Measurements from ENCODE around the gene COL5A1. TPM values are rescaled to one million over a fixed set of nuclear protein-coding genes. Genes with fewer than 3 reads are reported as not detected.

The COL5A1 gene
- total RNA-seq, 1 donor from 2014 or later = 19.8 TPM

DNA sequence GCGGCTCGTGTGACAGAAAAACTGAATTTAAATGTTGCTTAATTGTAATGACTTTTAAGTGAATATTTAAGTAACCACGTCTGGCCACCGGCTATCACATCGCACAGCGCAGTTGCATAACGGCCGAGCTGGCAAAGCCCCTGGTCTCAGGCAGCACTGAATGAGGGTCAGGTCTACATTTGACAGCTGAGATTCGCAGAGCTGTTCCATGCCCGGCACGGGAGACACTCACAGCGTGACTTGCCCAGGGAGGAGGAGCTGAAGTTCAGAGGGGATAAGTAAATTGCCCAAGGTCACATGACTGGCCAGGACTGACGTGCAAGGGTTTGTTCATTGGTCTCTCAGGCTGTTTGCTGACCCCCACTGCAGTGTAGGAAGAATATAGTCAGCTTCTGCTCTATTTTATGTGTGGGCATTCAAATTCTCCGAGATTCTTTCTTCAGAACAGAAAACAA, 17.4 kb upstream of the COL5A1 start:
- H3K9me3 Mint-ChIP-seq (ENCODE audit: low read depth) = no peaks in the 10 kb centered on the region
- no peak overlapping the region for H3K4me3 Mint-ChIP-seq (ENCODE audit: low read depth)
- TF ChIP-seq, protein P1, sequence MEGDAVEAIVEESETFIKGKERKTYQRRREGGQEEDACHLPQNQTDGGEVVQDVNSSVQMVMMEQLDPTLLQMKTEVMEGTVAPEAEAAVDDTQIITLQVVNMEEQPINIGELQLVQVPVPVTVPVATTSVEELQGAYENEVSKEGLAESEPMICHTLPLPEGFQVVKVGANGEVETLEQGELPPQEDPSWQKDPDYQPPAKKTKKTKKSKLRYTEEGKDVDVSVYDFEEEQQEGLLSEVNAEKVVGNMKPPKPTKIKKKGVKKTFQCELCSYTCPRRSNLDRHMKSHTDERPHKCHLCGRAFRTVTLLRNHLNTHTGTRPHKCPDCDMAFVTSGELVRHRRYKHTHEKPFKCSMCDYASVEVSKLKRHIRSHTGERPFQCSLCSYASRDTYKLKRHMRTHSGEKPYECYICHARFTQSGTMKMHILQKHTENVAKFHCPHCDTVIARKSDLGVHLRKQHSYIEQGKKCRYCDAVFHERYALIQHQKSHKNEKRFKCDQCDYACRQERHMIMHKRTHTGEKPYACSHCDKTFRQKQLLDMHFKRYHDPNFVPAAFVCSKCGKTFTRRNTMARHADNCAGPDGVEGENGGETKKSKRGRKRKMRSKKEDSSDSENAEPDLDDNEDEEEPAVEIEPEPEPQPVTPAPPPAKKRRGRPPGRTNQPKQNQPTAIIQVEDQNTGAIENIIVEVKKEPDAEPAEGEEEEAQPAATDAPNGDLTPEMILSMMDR (IDR thresholded peaks at IDR 0.05; ENCODE audit: unreplicated experiment) = no peak
- H3K27me3 Mint-ChIP-seq = peaks cover 34% of the 10 kb centered on the region
- DNase-seq (ENCODE audit: low spot score, unreplicated experiment) = no peak
- H3K36me3 Mint-ChIP-seq (ENCODE audit: insufficient read depth) = no peaks in the 10 kb centered on the region
- H3K27ac Mint-ChIP-seq = no peak overlapping the region
- H3K4me1 Mint-ChIP-seq (ENCODE audit: low read depth) = peaks cover 4% of the 10 kb centered on the region

DNA sequence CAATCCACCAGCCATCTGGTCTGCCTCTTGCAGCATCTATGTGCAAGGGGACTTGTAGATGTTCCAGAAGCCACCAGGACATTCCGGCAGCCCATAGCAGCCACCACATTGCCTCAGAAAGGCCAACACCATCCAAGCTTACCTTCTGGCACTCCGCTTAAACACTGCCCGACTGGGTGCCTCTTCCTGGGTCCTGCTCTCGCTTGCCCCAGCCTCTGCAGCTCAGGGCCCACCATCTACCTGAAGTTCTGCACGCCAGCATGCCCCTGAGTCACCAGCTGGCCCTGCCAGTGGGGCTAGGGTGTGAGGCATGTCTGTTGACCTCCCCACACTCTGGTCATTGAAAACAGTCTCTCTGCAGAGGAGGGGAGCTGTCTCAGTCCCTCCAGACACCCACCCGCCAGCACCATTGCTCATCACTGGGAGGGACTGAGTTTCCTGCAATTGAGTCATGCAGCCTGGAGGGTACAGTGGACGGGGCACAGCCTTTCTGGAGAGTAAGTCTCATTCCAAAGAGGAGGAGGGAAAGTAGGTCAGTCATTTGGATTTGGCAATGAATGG, 16.9 kb upstream of the COL5A1 start:
- DNase-seq (ENCODE audit: low spot score, unreplicated experiment) = no peak
- H3K4me3 Mint-ChIP-seq (ENCODE audit: low read depth) = no peak overlapping the region
- no peaks in the 10 kb centered on the region for H3K9me3 Mint-ChIP-seq (ENCODE audit: low read depth)
- H3K36me3 Mint-ChIP-seq (ENCODE audit: insufficient read depth) = no peaks in the 10 kb centered on the region
- TF ChIP-seq, protein P1 (IDR thresholded peaks at IDR 0.05; ENCODE audit: unreplicated experiment) = no peak
- peaks cover 4% of the 10 kb centered on the region for H3K4me1 Mint-ChIP-seq (ENCODE audit: low read depth)
- no peak overlapping the region for H3K27ac Mint-ChIP-seq
- H3K27me3 Mint-ChIP-seq = peaks cover 34% of the 10 kb centered on the region

DNA sequence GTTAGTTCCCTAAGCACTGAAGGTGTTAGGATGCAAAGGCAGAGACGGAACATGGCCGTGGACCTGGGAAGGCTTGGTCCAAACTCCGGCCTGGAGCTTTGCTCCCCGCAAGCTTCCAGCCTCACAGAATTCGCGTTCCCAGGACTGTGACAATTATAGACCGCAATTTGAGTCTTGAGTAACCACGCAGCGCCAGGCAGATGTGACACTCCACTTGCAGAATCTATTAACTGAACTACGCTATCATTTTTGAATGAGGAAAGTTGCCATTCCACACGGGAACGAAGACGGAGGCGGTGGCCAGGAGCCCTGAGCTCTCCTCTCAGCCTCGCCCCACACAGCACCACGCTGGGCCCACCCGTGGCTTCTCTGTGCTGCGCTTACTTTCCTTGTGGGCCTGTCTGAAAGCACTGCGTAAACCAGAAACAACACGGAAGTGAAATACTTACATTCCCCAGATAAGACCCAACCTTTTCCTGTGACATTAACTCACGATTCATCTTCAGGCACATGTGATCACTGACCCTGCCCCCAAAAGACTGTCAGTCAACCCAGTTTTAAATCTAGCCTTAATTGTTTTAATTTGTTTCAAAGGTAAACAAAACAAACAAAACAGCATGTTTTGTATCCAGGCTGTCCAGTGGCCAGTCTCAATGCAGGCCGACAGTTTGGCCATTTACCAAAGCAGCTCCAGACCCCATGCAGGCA, 16.1 kb upstream of the COL5A1 start:
- Mint-ChIP-seq H3K27me3 (peaks cover 34% of the 10 kb centered on the region), H3K4me1 (ENCODE audit: low read depth) (peaks cover 4% of the 10 kb centered on the region), H3K9me3 (ENCODE audit: low read depth) (no peaks in the 10 kb centered on the region), H3K4me3 (ENCODE audit: low read depth) (no peak overlapping the region), H3K36me3 (ENCODE audit: insufficient read depth) (no peaks in the 10 kb centered on the region), H3K27ac (no peak overlapping the region)
- TF ChIP-seq, protein P1 (IDR thresholded peaks at IDR 0.05; ENCODE audit: unreplicated experiment) = no peak
- no peak for DNase-seq (ENCODE audit: low spot score, unreplicated experiment)

DNA sequence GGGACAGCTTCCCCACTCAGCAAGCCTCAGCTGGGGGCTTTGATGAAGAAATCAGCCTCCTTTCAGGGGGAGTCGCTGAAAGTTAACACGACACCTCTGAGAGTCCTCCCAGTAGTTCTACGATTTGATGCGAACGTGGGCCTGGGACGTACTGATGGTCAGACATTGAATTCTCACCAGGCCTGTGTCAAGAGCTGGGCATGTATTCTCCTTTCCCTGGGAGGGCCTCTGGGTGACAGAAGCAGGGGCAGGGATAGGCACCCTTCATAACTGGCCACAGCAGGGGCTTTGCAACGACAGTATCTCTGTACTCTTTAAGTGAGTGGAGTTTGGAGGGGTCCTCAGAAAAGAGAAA, 15.6 kb upstream of the COL5A1 start:
- Mint-ChIP-seq H3K27ac (no peak overlapping the region), H3K36me3 (ENCODE audit: insufficient read depth) (no peaks in the 10 kb centered on the region)
- no peak for DNase-seq (ENCODE audit: low spot score, unreplicated experiment)

DNA sequence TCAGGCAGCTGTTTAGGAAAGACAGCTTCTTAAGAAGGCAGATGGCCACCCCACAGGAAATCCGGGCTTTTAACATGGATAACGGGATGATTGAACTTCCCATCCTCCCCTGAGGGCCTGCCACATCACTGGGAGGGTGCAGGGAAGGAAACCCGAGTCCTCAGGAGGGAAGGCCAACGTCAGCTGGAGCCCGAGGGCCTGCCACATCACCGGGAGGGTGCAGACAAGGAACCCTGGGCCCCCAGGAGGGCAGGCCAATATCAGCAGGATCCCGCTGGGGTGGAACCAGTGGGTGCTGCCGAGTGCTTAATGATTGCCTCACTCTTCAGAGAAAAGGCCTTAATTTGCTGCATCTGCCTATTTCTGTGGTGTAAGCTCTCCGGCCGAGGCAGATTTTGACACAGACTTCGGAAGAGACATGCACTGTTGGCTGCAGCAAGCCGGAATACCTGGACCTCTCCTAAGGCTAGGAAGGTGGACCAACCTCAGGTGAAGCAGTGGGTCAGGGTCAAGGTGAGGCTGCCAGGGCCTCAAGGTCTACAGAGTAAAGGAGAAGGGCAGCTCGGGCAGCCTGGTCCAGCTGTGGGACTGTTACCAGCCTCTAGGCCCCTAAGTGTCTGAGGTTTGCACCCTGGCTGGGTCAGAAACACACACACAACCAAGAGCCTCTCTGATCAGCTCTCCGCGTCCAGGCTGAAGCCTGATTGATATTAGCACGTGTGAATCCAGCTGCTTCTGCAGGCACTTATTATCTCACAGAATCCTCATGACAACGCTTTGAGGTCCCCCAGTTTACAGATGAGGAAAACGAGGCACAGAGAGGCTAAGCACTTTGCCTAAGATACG, 14.8 kb upstream of the COL5A1 start:
- DNase-seq (ENCODE audit: low spot score, unreplicated experiment) = no peak
- no peak overlapping the region for H3K27ac Mint-ChIP-seq
- H3K27me3 Mint-ChIP-seq = peaks cover 39% of the 10 kb centered on the region
- H3K4me1 Mint-ChIP-seq (ENCODE audit: low read depth) = peaks cover 4% of the 10 kb centered on the region
- TF ChIP-seq, protein P1 (IDR thresholded peaks at IDR 0.05; ENCODE audit: unreplicated experiment) = no peak
- H3K9me3 Mint-ChIP-seq (ENCODE audit: low read depth) = no peaks in the 10 kb centered on the region
- H3K36me3 Mint-ChIP-seq (ENCODE audit: insufficient read depth) = no peaks in the 10 kb centered on the region
- no peak overlapping the region for H3K4me3 Mint-ChIP-seq (ENCODE audit: low read depth)

More for the DNA sequence above, 15.6 kb upstream of the COL5A1 start:
- H3K4me1 Mint-ChIP-seq (ENCODE audit: low read depth) = peaks cover 4% of the 10 kb centered on the region
- TF ChIP-seq, protein P1 (IDR thresholded peaks at IDR 0.05; ENCODE audit: unreplicated experiment) = no peak
- H3K4me3 Mint-ChIP-seq (ENCODE audit: low read depth) = no peak overlapping the region
- no peaks in the 10 kb centered on the region for H3K9me3 Mint-ChIP-seq (ENCODE audit: low read depth)
- H3K27me3 Mint-ChIP-seq = peaks cover 35% of the 10 kb centered on the region
